Hepatocyte (in vitro differentiated cells): ENCODE data around the gene FARP1. TPM values are rescaled to one million over a fixed set of nuclear protein-coding genes. Genes with fewer than 3 reads are reported as not detected.

Experiments used
- DNase-seq: peaks from one replicate; pipeline ENCODE4 v3.0.0-alpha.2; 2016; ENCODE audit warnings: low spot score
- H2AFZ ChIP-seq: fragments of 200-600 bp; sonication (generic); 2 replicates; pipeline ENCODE4 v1.6.0; 2016; ENCODE audit warnings: antibody characterized with exemption, mild to moderate bottlenecking
- H3K27ac ChIP-seq: fragments of 200-600 bp; sonication (generic); 2 replicates; pipeline ENCODE4 v1.5.1; 2016; ENCODE audit warnings: mild to moderate bottlenecking
- H3K27me3 ChIP-seq: fragments of 200-600 bp; sonication (generic); 2 replicates; pipeline ENCODE4 v1.6.1; 2016
- H3K36me3 ChIP-seq: fragments of 200-600 bp; sonication (generic); replicated peaks from 2 replicates; pipeline ENCODE4 v1.5.1; 2016; ENCODE audit warnings: low read depth; ENCODE audit not compliant: insufficient read depth
- H3K4me1 ChIP-seq: fragments of 200-600 bp; sonication (generic); 2 replicates; pipeline ENCODE4 v1.5.1; 2016; ENCODE audit warnings: mild to moderate bottlenecking, moderate library complexity; ENCODE audit not compliant: insufficient read depth
- H3K4me2 ChIP-seq: fragments of 200-600 bp; sonication (generic); 2 replicates; pipeline ENCODE4 v1.6.0; 2016
- H3K4me3 ChIP-seq: fragments of 200-600 bp; sonication (generic); 2 replicates; pipeline ENCODE4 v1.5.1; 2016; ENCODE audit warnings: mild to moderate bottlenecking
- H3K79me2 ChIP-seq: fragments of 200-600 bp; sonication (generic); 2 replicates; pipeline ENCODE4 v1.6.0; 2017; ENCODE audit warnings: mild to moderate bottlenecking
- H3K9me2 ChIP-seq: fragments of 200-600 bp; sonication (generic); replicated peaks from 2 replicates; pipeline ENCODE4 v1.6.0; 2017; ENCODE audit warnings: mild to moderate bottlenecking; ENCODE audit not compliant: insufficient read depth
- H3K9me3 ChIP-seq: fragments of 200-600 bp; sonication (generic); 2 replicates; pipeline ENCODE4 v1.5.1; 2016; ENCODE audit warnings: low read depth, mild to moderate bottlenecking
- H4K20me1 ChIP-seq: fragments of 200-600 bp; sonication (generic); 2 replicates; pipeline ENCODE4 v1.6.0; 2016; ENCODE audit warnings: mild to moderate bottlenecking; ENCODE audit not compliant: insufficient read depth, poor library complexity, severe bottlenecking
- EZH2 ChIP-seq: fragments of 200-600 bp; sonication (generic); IDR thresholded peaks from 2 replicates; pipeline ENCODE4 v1.6.1; 2016; ENCODE audit warnings: antibody characterized with exemption, mild to moderate bottlenecking, borderline replicate concordance
- EZH2phosphoT487 ChIP-seq: fragments of 200-600 bp; sonication (generic); IDR thresholded peaks from one replicate; pipeline ENCODE4 v1.6.1; 2018; ENCODE audit warnings: antibody characterized with exemption, mild to moderate bottlenecking, low read depth, moderate library complexity; ENCODE audit not compliant: unreplicated experiment, severe bottlenecking
- WGBS: methylation state at CpG from one replicate; pipeline ENCODE4 v1.1.6; 2016; ENCODE audit warnings: low lambda C conversion rate; ENCODE audit errors: missing lambda C conversion rate; 5-methylcytosine and 5-hydroxymethylcytosine counted together
- polyA plus RNA-seq: library from polyadenylated mRNA; unstranded; fragments of >200 nt; fragmentation: Nextera tagmentation; extraction: Ambion mirVana; gene quantifications from 2 replicates; pipeline ENCODE4 v1.2.1, GENCODE V29; 2016
- total RNA-seq: library from RNA; depleted of rRNA; stranded (reverse); fragments of >200 nt; gene quantifications from 2 replicates; pipeline ENCODE4 v1.2.3, GENCODE V29; 2014
- TF ChIP-seq, protein P1 (sequence below): fragments of 200-600 bp; sonication (generic); IDR thresholded peaks from 2 replicates; pipeline ENCODE4 v1.5.1; 2016; ENCODE audit warnings: antibody characterized with exemption, mild to moderate bottlenecking; ENCODE audit not compliant: poor library complexity

FARP1 gene
- total and polyA plus RNA-seq, 2 experiments from 2014 or later: 35.5 to 68.7 TPM

DNA sequence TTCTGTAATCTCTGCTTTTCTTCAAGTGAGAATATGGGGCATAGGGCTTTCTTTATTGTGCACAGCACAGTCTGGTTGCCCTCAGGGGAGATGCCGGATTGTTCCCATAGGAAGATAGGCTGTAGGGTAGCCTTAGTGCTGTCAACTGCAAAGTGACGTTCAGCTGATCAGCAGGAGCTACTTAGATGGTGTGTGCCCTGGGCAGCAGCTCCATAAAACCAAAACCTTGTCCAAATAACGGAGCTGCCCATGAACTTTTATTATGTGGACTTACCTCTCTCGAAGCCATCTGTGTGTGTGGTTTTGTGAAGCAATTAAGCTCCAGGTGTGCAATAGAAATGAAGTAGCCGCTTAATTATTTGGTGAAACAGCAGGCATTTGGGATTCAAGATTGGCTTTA lies 154.2 kb downstream of the FARP1 start:
- H3K27me3 ChIP-seq: no peaks in the 10 kb centered on the region
- H3K9me3 ChIP-seq: no peaks in the 10 kb centered on the region
- H2AFZ ChIP-seq: no peak overlapping the region
- H3K4me3 ChIP-seq: no peak overlapping the region
- H3K27ac ChIP-seq: no peak overlapping the region
- H3K36me3 ChIP-seq: no peaks in the 10 kb centered on the region
- TF ChIP-seq, protein P1, sequence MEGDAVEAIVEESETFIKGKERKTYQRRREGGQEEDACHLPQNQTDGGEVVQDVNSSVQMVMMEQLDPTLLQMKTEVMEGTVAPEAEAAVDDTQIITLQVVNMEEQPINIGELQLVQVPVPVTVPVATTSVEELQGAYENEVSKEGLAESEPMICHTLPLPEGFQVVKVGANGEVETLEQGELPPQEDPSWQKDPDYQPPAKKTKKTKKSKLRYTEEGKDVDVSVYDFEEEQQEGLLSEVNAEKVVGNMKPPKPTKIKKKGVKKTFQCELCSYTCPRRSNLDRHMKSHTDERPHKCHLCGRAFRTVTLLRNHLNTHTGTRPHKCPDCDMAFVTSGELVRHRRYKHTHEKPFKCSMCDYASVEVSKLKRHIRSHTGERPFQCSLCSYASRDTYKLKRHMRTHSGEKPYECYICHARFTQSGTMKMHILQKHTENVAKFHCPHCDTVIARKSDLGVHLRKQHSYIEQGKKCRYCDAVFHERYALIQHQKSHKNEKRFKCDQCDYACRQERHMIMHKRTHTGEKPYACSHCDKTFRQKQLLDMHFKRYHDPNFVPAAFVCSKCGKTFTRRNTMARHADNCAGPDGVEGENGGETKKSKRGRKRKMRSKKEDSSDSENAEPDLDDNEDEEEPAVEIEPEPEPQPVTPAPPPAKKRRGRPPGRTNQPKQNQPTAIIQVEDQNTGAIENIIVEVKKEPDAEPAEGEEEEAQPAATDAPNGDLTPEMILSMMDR: no peak
- TF ChIP-seq EZH2 (no peak), EZH2phosphoT487 (no peak)
- no peaks in the 10 kb centered on the region for H4K20me1 ChIP-seq
- 52% methylated on average over 5 of the region's 5 CpGs for WGBS
- H3K4me2 ChIP-seq: no peak overlapping the region
- H3K9me2 ChIP-seq: no peaks in the 10 kb centered on the region
- no peak for DNase-seq
- H3K79me2 ChIP-seq: peaks cover 73% of the 10 kb centered on the region
- peaks cover 41% of the 10 kb centered on the region for H3K4me1 ChIP-seq

- H4K20me1 ChIP-seq: no peaks in the 10 kb centered on the region
- 74% methylated on average over 9 of the region's 9 CpGs for WGBS
- no peak overlapping the region for H2AFZ ChIP-seq
- H3K9me2 ChIP-seq: no peaks in the 10 kb centered on the region
- peaks cover 47% of the 10 kb centered on the region for H3K4me1 ChIP-seq
- H3K4me3 ChIP-seq: no peak overlapping the region
- H3K27ac ChIP-seq: peak overlapping the region; percentile 20
- H3K27me3 ChIP-seq: no peaks in the 10 kb centered on the region
- H3K9me3 ChIP-seq: no peaks in the 10 kb centered on the region
- peaks cover 73% of the 10 kb centered on the region for H3K79me2 ChIP-seq
- no peaks in the 10 kb centered on the region for H3K36me3 ChIP-seq
- no peak overlapping the region for H3K4me2 ChIP-seq
- TF ChIP-seq, protein P1: no peak
- TF ChIP-seq EZH2phosphoT487: no peak
- no peak for TF ChIP-seq EZH2
- no peak for DNase-seq
Measured at GRCh38 chr13:98297745-98298144, 154.9 kb downstream of the FARP1 start.

DNA sequence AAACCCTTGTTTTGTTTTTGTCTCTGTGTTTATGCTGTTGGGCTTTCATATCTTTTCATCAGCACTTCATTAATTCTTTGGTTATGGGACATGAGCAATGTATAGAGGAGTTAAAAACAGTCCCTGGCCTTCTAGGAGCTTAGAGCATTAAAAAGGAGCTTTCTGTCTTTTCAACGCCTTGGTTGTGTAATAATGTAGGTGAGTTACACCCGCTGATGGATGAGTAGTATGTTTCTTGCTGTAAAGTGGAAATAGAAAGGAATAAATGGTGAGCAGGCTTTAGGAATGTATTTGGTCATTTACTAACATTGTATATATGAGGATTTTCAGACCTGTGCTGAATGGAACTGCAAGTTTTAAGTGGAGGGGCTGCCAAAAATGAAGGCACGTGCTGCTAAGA lies 155.7 kb downstream of the FARP1 start:
- TF ChIP-seq EZH2: no peak
- TF ChIP-seq EZH2phosphoT487: no peak
- TF ChIP-seq, protein P1: no peak
- no peaks in the 10 kb centered on the region for H3K9me2 ChIP-seq
- peak overlapping the region; percentile 20 for H3K27ac ChIP-seq
- H4K20me1 ChIP-seq: no peaks in the 10 kb centered on the region
- H3K9me3 ChIP-seq: no peaks in the 10 kb centered on the region
- no peaks in the 10 kb centered on the region for H3K27me3 ChIP-seq
- no peak for DNase-seq
- no peaks in the 10 kb centered on the region for H3K36me3 ChIP-seq
- WGBS: 62% methylated on average over 3 of the region's 3 CpGs
- no peak overlapping the region for H3K4me2 ChIP-seq
- H3K4me3 ChIP-seq: no peak overlapping the region
- H2AFZ ChIP-seq: no peak overlapping the region
- peaks cover 82% of the 10 kb centered on the region for H3K79me2 ChIP-seq
- H3K4me1 ChIP-seq: peaks cover 54% of the 10 kb centered on the region
